ENCODE results near the gene RBMS1. TPM values are rescaled to one million over a fixed set of nuclear protein-coding genes. Genes with fewer than 3 reads are reported as not detected.

Gene RBMS1
- total RNA-seq, 1 experiment from 2014 or later = 86.6 TPM

DNA sequence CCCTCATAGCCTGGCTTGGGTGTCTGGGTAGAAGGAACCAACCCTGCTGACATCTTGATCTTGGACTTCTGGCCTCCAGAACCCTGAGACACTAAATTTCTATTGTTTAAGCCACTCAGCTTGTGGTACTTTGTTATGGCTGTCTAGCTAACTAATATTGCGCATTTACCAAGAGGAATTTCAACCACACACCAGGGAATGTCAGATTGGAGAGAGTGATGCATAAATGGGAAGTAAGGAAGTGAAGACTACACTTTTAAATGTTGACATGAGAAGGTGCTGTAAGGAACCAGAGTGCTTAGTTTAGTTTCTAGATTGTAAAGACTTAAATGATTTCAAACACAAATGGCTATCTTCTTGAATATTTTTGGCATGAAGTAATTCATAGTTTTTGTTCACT is 194.6 kb downstream of the RBMS1 start:
- DNase-seq = no peak
- peaks cover 22% of the 10 kb centered on the region for H3K36me3 ChIP-seq
- H3K4me3 ChIP-seq = no peak overlapping the region
- H3K27me3 ChIP-seq = no peaks in the 10 kb centered on the region
- no peaks in the 10 kb centered on the region for H3K9me3 ChIP-seq (replicated peaks)
- H3K4me1 ChIP-seq = no peaks in the 10 kb centered on the region
- H3K27ac ChIP-seq = no peak overlapping the region

- Histone ChIP-seq H3K27ac (no peak overlapping the region), H3K9me3 (replicated peaks) (no peaks in the 10 kb centered on the region), H3K36me3 (peaks cover 15% of the 10 kb centered on the region; the same call in 1 of the 2 replicates), H3K4me1 (peaks cover 21% of the 10 kb centered on the region), H3K27me3 (no peaks in the 10 kb centered on the region), H3K4me3 (no peak overlapping the region)
- no peak for DNase-seq
Observed at GRCh38 chr2:160295519-160296207, 197.9 kb downstream of the RBMS1 start.

- peaks cover 21% of the 10 kb centered on the region for H3K4me1 ChIP-seq
- no peaks in the 10 kb centered on the region for H3K27me3 ChIP-seq
- peaks cover 15% of the 10 kb centered on the region; the same call in 1 of the 2 replicates for H3K36me3 ChIP-seq
- H3K9me3 ChIP-seq (replicated peaks) = no peaks in the 10 kb centered on the region
- H3K27ac ChIP-seq = no peak overlapping the region
- DNase-seq = no peak
- H3K4me3 ChIP-seq = no peak overlapping the region
Observed at GRCh38 chr2:160294889-160295288, 198.7 kb downstream of the RBMS1 start.

GRCh38 chr2:160294339-160294803 is 199.2 kb downstream of the RBMS1 start:
- peaks cover 25% of the 10 kb centered on the region for H3K4me1 ChIP-seq
- DNase-seq = no peak
- H3K27ac ChIP-seq = no peak overlapping the region
- no peaks in the 10 kb centered on the region for H3K27me3 ChIP-seq
- H3K36me3 ChIP-seq = peaks cover 19% of the 10 kb centered on the region
- H3K4me3 ChIP-seq = no peak overlapping the region
- H3K9me3 ChIP-seq (replicated peaks) = no peaks in the 10 kb centered on the region

GRCh38 chr2:160293391-160294091 is 200.1 kb downstream of the RBMS1 start:
- no peak overlapping the region for H3K4me3 ChIP-seq
- no peak for DNase-seq
- no peaks in the 10 kb centered on the region for H3K9me3 ChIP-seq (replicated peaks)
- no peaks in the 10 kb centered on the region for H3K27me3 ChIP-seq
- no peak overlapping the region for H3K27ac ChIP-seq
- peaks cover 18% of the 10 kb centered on the region for H3K36me3 ChIP-seq
- peaks cover 25% of the 10 kb centered on the region for H3K4me1 ChIP-seq

DNA sequence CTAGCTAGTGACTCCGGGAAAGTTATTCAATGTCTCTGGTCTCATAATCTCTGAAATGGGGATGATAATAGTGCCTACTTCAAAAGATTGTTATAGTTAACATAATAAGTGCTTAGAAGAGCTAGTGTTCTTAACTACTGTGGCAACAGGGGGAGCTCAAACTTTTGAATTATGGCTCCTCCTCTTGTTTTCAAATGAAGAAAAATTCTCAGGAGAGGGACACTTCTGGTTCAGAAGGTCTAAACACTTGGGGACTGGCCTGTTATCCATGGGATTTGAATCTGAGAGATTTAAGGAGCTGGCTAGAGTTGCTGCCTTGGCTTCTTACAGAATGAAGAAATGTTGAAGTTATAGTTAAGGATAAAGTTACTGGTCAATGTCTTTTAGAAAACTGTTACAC is 201.4 kb downstream of the RBMS1 start:
- no peak overlapping the region for H3K4me3 ChIP-seq
- no peak overlapping the region for H3K27ac ChIP-seq
- DNase-seq = no peak
- peaks cover 25% of the 10 kb centered on the region for H3K4me1 ChIP-seq
- H3K9me3 ChIP-seq (replicated peaks) = no peaks in the 10 kb centered on the region
- peaks cover 16% of the 10 kb centered on the region for H3K36me3 ChIP-seq
- H3K27me3 ChIP-seq = no peaks in the 10 kb centered on the region

DNA sequence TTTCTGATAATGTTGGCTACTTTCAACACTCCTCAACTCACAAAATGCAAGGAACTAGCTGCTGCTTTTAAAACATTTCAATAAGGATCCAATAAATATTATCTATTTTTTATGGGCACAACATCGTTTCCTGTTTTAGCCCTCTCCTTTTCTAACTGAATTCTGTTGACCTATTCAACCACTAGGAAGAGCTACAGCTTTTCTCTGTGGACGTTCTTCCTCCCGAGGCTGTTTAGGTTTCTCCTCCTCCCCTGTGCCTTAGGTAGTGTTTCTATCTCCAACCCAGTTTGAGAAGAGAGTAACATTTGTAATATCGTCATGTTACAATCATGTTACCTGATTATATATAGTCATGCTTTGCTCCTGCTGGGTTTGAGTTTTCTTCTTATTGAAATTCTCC is 202.2 kb downstream of the RBMS1 start:
- Histone ChIP-seq H3K4me3 (no peak overlapping the region), H3K27me3 (no peaks in the 10 kb centered on the region), H3K27ac (no peak overlapping the region; the same call in 1 of the 2 replicates), H3K9me3 (replicated peaks) (no peaks in the 10 kb centered on the region), H3K36me3 (peaks cover 23% of the 10 kb centered on the region), H3K4me1 (peaks cover 25% of the 10 kb centered on the region)
- DNase-seq = no peak

DNA sequence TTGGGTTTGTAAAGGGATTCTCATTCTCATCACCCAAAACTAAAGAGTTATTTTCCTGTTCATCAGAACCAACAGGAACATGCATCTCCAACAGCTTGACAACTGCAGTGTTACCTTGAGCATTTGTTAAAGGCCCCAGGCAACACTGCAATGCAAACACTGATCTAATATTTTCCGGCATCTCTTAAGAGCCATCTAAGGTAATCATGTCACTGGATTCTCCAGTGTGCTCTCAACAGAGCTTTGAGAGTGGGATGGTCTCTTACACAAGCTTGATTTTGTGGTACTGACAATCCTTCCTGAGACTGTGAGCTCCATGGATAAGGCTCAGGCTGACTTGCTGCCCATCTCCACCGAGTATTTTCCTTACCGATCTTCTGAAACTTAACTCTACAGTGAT is 203.0 kb downstream of the RBMS1 start:
- peaks cover 25% of the 10 kb centered on the region for H3K4me1 ChIP-seq
- no peaks in the 10 kb centered on the region for H3K27me3 ChIP-seq
- DNase-seq = no peak
- peaks cover 24% of the 10 kb centered on the region for H3K36me3 ChIP-seq
- no peaks in the 10 kb centered on the region for H3K9me3 ChIP-seq (replicated peaks)
- no peak overlapping the region for H3K4me3 ChIP-seq
- no peak overlapping the region for H3K27ac ChIP-seq

DNA sequence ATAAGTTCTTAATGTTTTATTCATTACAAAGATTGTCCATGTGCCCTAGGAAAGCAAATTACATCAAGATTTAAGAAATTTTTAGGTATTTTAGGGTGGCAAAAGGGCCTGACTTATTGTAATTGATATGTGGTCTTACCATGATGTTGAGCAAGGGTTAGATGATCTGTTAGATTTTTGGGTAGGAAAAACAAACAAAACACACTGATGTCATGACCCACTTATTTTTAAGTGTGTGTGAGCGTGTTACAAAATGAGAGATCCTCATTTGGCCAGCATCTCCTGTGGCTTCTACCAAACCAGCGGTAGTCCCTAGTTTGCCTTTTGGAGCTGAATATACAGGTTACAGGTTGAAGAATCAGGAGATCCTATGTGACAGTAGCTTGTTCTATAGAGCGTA is 203.8 kb downstream of the RBMS1 start:
- H3K27ac ChIP-seq = no peak overlapping the region

DNA sequence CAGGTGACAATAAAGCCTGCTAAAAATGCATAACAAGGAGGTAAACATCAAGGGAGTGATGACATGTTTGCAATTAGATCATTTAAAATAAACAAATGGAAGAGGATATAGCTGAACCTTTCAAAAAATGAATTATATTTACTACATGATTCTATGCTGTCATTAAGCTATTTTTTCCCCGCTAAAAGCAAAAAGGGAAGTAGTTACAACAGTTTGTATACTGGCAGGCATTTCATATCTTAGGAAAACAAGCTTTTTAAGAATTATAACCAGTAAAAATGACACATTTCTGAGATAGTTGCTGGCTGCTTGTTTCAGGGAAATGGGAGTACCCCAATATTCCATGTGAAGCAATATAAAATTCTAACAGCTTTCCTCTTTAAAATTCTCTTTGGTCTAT is 204.5 kb downstream of the RBMS1 start:
- no peak for DNase-seq
- no peak overlapping the region for H3K4me3 ChIP-seq
- no peaks in the 10 kb centered on the region for H3K9me3 ChIP-seq (replicated peaks)
- H3K4me1 ChIP-seq = peaks cover 25% of the 10 kb centered on the region
- no peak overlapping the region for H3K27ac ChIP-seq
- H3K27me3 ChIP-seq = no peaks in the 10 kb centered on the region
- peaks cover 31% of the 10 kb centered on the region for H3K36me3 ChIP-seq

More for the DNA sequence above, 203.8 kb downstream of the RBMS1 start:
- no peak for DNase-seq
- H3K36me3 ChIP-seq = peaks cover 24% of the 10 kb centered on the region
- H3K9me3 ChIP-seq (replicated peaks) = no peaks in the 10 kb centered on the region
- no peaks in the 10 kb centered on the region for H3K27me3 ChIP-seq
- H3K4me3 ChIP-seq = no peak overlapping the region
- peaks cover 25% of the 10 kb centered on the region for H3K4me1 ChIP-seq

GRCh38 chr2:160288324-160288723 is 205.3 kb downstream of the RBMS1 start:
- DNase-seq = no peak
- no peak overlapping the region for H3K27ac ChIP-seq
- H3K4me1 ChIP-seq = peaks cover 25% of the 10 kb centered on the region
- no peak overlapping the region for H3K4me3 ChIP-seq
- peaks cover 36% of the 10 kb centered on the region for H3K36me3 ChIP-seq
- H3K9me3 ChIP-seq (replicated peaks) = no peaks in the 10 kb centered on the region
- H3K27me3 ChIP-seq = no peaks in the 10 kb centered on the region

GRCh38 chr2:160287476-160287875 is 206.1 kb downstream of the RBMS1 start:
- Histone ChIP-seq H3K36me3 (peaks cover 36% of the 10 kb centered on the region), H3K4me3 (no peak overlapping the region), H3K9me3 (replicated peaks) (no peaks in the 10 kb centered on the region), H3K27ac (no peak overlapping the region), H3K27me3 (no peaks in the 10 kb centered on the region), H3K4me1 (peaks cover 21% of the 10 kb centered on the region)
- DNase-seq = no peak

- no peak overlapping the region for H3K27ac ChIP-seq
- H3K4me1 ChIP-seq = peaks cover 13% of the 10 kb centered on the region
- no peak for DNase-seq
- H3K36me3 ChIP-seq = peaks cover 36% of the 10 kb centered on the region
- H3K4me3 ChIP-seq = no peak overlapping the region
- H3K27me3 ChIP-seq = no peaks in the 10 kb centered on the region
- no peaks in the 10 kb centered on the region for H3K9me3 ChIP-seq (replicated peaks)
Observed at GRCh38 chr2:160286551-160286950, 207.1 kb downstream of the RBMS1 start.

- H3K36me3 ChIP-seq = peaks cover 40% of the 10 kb centered on the region
- H3K4me3 ChIP-seq = no peak overlapping the region
- no peaks in the 10 kb centered on the region for H3K9me3 ChIP-seq (replicated peaks)
- DNase-seq = no peak
- no peaks in the 10 kb centered on the region for H3K4me1 ChIP-seq
- H3K27ac ChIP-seq = no peak overlapping the region
- H3K27me3 ChIP-seq = no peaks in the 10 kb centered on the region
Observed at GRCh38 chr2:160283675-160284074, 209.9 kb downstream of the RBMS1 start.

GRCh38 chr2:160282063-160282580 is 211.5 kb downstream of the RBMS1 start:
- no peak overlapping the region for H3K4me3 ChIP-seq
- no peaks in the 10 kb centered on the region for H3K9me3 ChIP-seq (replicated peaks)
- peaks cover 51% of the 10 kb centered on the region for H3K36me3 ChIP-seq
- no peak overlapping the region for H3K27ac ChIP-seq
- no peaks in the 10 kb centered on the region for H3K4me1 ChIP-seq
- no peaks in the 10 kb centered on the region for H3K27me3 ChIP-seq
- DNase-seq = peak in 1 of 2 experiments; percentile 22
